Ovary (tissue), 3 donors: Measurements from ENCODE around the gene CD24.

Source experiments
- CTCF ChIP-seq, 3 donors: fragments of 450-650 bp in 2 of 3; fragments of 200-600 bp in 1 of 3; IDR thresholded peaks; one replicate each; pipeline versions ENCODE4 v1.5.1 to v1.8.0; 2016 to 2022; ENCODE audit warnings: antibody characterized with exemption in 3 of 3, mild to moderate bottlenecking in 1 of 3
- EP300 ChIP-seq: sonication (generic); formaldehyde crosslinking; IDR thresholded peaks from one replicate; pipeline ENCODE4 v1.6.1; 2017; ENCODE audit warnings: antibody characterized with exemption
- POLR2A ChIP-seq: fragments of 450-650 bp; IDR thresholded peaks from one replicate; pipeline ENCODE4 v1.6.1; 2017; ENCODE audit warnings: antibody characterized with exemption, mild to moderate bottlenecking, moderate library complexity
- donor health status: DM: no; HTN: no; CAD: no.

GRCh38 chr6:106939208-106939607, 35.3 kb downstream of the CD24 start:
- TF ChIP-seq CTCF (IDR thresholded peaks at IDR 0.05) (no peak), POLR2A (no peak), EP300 (no peak)
